A549 (cell line): ENCODE results near the gene ANGEL1. TPM values are rescaled to one million over a fixed set of nuclear protein-coding genes. Genes with fewer than 3 reads are reported as not detected.

Experiments
- ATAC-seq, 2 experiments: fragments of 200-7000 bp in 1 of 2; fragments of >200 bp in 1 of 2; cut with Nextera tagmentation in 1 of 2; cut with Tn5 transposase in 1 of 2; 3 replicates each; pipeline versions ENCODE4 v1.8.0 to v1.9.1; 2018 to 2020; ENCODE audit warnings: mild to moderate bottlenecking in 1 of 2, moderate library complexity in 1 of 2
- CTCF ChIA-PET: fragments of 300-600 bp; sonication (Branson Sonifier 250); formaldehyde crosslinking; extraction: SDS; loops from one replicate; lab custom pipeline; 2021; ENCODE audit warnings: antibody characterized with exemption, inconsistent platforms; lab: Yijun Ruan, JAX
- POLR2A ChIA-PET: fragments of 350-600 bp; formaldehyde crosslinking; extraction: SDS; loops from one replicate; lab custom pipeline; 2021; ENCODE audit warnings: antibody characterized with exemption, inconsistent platforms; lab: Yijun Ruan, JAX
- DNase-seq, 2 experiments: peaks; one replicate each; pipeline versions ENCODE4 v3.0.0 to v3.0.0-alpha.2; 2011 to 2016; ENCODE audit warnings: low read depth in 1 of 2, low spot score in 1 of 2
- FAIRE-seq: peaks from 2 replicates; lab custom pipeline; 2011; peaks lifted over from hg19 to GRCh38; lab: Jason Lieb, UNC
- H3K27ac ChIP-seq, 2 experiments: fragments of >200 bp; sonication (Bioruptor Twin); formaldehyde crosslinking; 3 replicates each; pipeline ENCODE4 v1.5.1; 2016 to 2017
- H3K4me1 ChIP-seq: fragments of >200 bp; sonication (Bioruptor Twin); formaldehyde crosslinking; 3 replicates; pipeline ENCODE4 v1.6.1; 2016
- H3K4me2 ChIP-seq: fragments of >200 bp; sonication (Bioruptor Twin); formaldehyde crosslinking; 3 replicates; pipeline ENCODE4 v1.6.1; 2016
- H3K4me3 ChIP-seq: fragments of >200 bp; sonication (Bioruptor Twin); formaldehyde crosslinking; 3 replicates; pipeline ENCODE4 v1.5.1; 2016
- H3K9me3 ChIP-seq: fragments of >200 bp; sonication (Bioruptor Twin); formaldehyde crosslinking; 3 replicates; pipeline ENCODE4 v1.6.1; 2016
- BCL3 ChIP-seq: fragments of >200 bp; sonication (Bioruptor Twin); formaldehyde crosslinking; IDR thresholded peaks from 3 replicates; pipeline ENCODE4 v1.6.1; 2016
- BHLHE40 ChIP-seq: IDR thresholded peaks from 2 replicates; pipeline ENCODE4 v1.6.1; 2012; ENCODE audit warnings: low read depth, low read length, inconsistent platforms
- CTCF ChIP-seq: fragments of >200 bp; sonication (Bioruptor Twin); formaldehyde crosslinking; IDR thresholded peaks from 3 replicates; pipeline ENCODE4 v1.5.1; 2016
- E2F6 ChIP-seq: IDR thresholded peaks from 2 replicates; pipeline ENCODE4 v1.6.1; 2012; ENCODE audit warnings: low read depth, borderline replicate concordance
- GATA3 ChIP-seq: IDR thresholded peaks from 2 replicates; pipeline ENCODE4 v1.6.1; 2012; ENCODE audit warnings: borderline replicate concordance
- HDAC2 ChIP-seq: fragments of 200-600 bp; sonication (generic); IDR thresholded peaks from 2 replicates; pipeline ENCODE4 v1.6.1; 2016
- HES2 ChIP-seq: fragments of >200 bp; sonication (Bioruptor Twin); formaldehyde crosslinking; IDR thresholded peaks from 2 replicates; pipeline ENCODE4 v1.6.1; 2016
- HMGXB4 ChIP-seq: fragments of 250-450 bp; sonication (Bioruptor Pico); IDR thresholded peaks from 2 replicates; pipeline ENCODE4 v1.5.0; 2021; ENCODE audit warnings: mild to moderate bottlenecking, moderate library complexity, borderline replicate concordance
- JUN ChIP-seq, 2 experiments: fragments of >200 bp; sonication (Bioruptor Twin); formaldehyde crosslinking; IDR thresholded peaks; 2 replicates in 1 of 2; 3 replicates in 1 of 2; pipeline ENCODE4 v1.6.1; 2016 to 2017
- MAFK ChIP-seq: fragments of 450-650 bp; IDR thresholded peaks from 2 replicates; pipeline ENCODE4 v1.6.1; 2014; ENCODE audit not compliant: partially characterized antibody
- MAX ChIP-seq: IDR thresholded peaks from 2 replicates; pipeline ENCODE4 v1.6.1; 2012
- NR3C1 ChIP-seq: fragments of >200 bp; sonication (Bioruptor Twin); formaldehyde crosslinking; IDR thresholded peaks from 3 replicates; pipeline ENCODE4 v1.6.1; 2017
- POLR2A ChIP-seq: IDR thresholded peaks from 2 replicates; pipeline ENCODE4 v1.6.1; 2012; ENCODE audit warnings: mild to moderate bottlenecking, low read length
- TFCP2L1 ChIP-seq: fragments of 250-450 bp; sonication (Bioruptor Pico); IDR thresholded peaks from 2 replicates; pipeline ENCODE4 v1.5.0; 2021; ENCODE audit warnings: mild to moderate bottlenecking
- USF2 ChIP-seq: fragments of 450-650 bp; IDR thresholded peaks from 2 replicates; pipeline ENCODE4 v1.6.1; 2014; ENCODE audit warnings: antibody characterized with exemption
- ZFP36 ChIP-seq: fragments of 450-650 bp; IDR thresholded peaks from 2 replicates; pipeline ENCODE4 v1.6.1; 2014; ENCODE audit warnings: borderline replicate concordance; ENCODE audit not compliant: partially characterized antibody
- WGBS: methylation state at CpG from one replicate; pipeline ENCODE4 v1.1.6; 2017; ENCODE audit errors: missing lambda C conversion rate; 5-methylcytosine and 5-hydroxymethylcytosine counted together
- polyA plus RNA-seq, 4 experiments: library from polyadenylated mRNA; depleted of rRNA in 3 of 4; stranded (reverse); fragments of >200 nt; fragmentation: RNase III in 1 of 4; extraction: RNeasy Plus Mini Kit Qiagen cat#74134 plus additional on column Dnase treatment in 1 of 4; gene quantifications; 2 replicates in 3 of 4; 3 replicates in 1 of 4; pipeline ENCODE4 v1.2.3, GENCODE V29; 2011 to 2017

Gene ANGEL1
- polyA plus RNA-seq, 2 of the 4 experiments (the other 2 are of a cell fraction), result 9.7 to 17.6 TPM

GRCh38 chr14:76761960-76762410 is 50.7 kb downstream of the ANGEL1 start:
- Histone ChIP-seq H3K9me3 (no peaks in the 10 kb centered on the region), H3K4me2 (peak overlapping the region; percentile 100), H3K4me3 (peak overlapping the region; percentile 78), H3K27ac (peak overlapping the region; percentile 79 to 95), H3K4me1 (no peaks in the 10 kb centered on the region; the same call in 2 of the 3 replicates)
- WGBS, result 0% methylated on average over 21 of the region's 54 CpGs
- TF ChIP-seq MAFK (no peak), ZFP36 (no peak), E2F6 (0 out of 2 replicates have a peak, but pooled peaks have one; percentile 4), BHLHE40 (no peak)
- FAIRE-seq (no peak), DNase-seq (no peak), ATAC-seq (peak in 1 of 2 experiments; percentile 29; a peak in 3 of 6 replicates)
- ChIA-PET CTCF (interaction anchor here (0.8 to 1.7 kb wide), 4 partner anchors 21 to 52 kb away, joined by 3 to 5 read pairs (median 3); no protein-coding TSS in a partner anchor), POLR2A (no interaction called here)

- Histone ChIP-seq H3K4me1 (no peaks in the 10 kb centered on the region; the same call in 2 of the 3 replicates), H3K4me3 (peak within 1 kb of the TSS; percentile 78), H3K9me3 (no peaks in the 10 kb centered on the region), H3K4me2 (peak within 1 kb of the TSS; percentile 100), H3K27ac (peak within 1 kb of the TSS; percentile 79 to 95)
- DNase-seq (peak; percentile 61 to 83), FAIRE-seq (no peak), ATAC-seq (peak; percentile 90 to 91)
- WGBS, result 5% methylated on average over 23 of the region's 96 CpGs
- POLR2A ChIA-PET, result interaction anchor here (0.6 kb wide), 1 partner anchor 77 kb away, joined by 3 read pairs; no protein-coding TSS in a partner anchor
- TF ChIP-seq BCL3 (0 out of 3 replicates have a peak, but pooled peaks have one; percentile 25), TFCP2L1 (no peak), HES2 (no peak), E2F6 (0 out of 2 replicates have a peak, but pooled peaks have one; percentile 55), JUN (IDR thresholded peaks at IDR 0.05) (peak in 1 of 2 experiments; percentile 48; a peak in 1 of 5 replicates), HDAC2 (0 out of 2 replicates have a peak, but pooled peaks have one; percentile 38), POLR2A (peak; percentile 91), NR3C1 (no peak), USF2 (no peak), MAX (peak; percentile 70), HMGXB4 (no peak), GATA3 (0 out of 2 replicates have a peak, but pooled peaks have one; percentile 16), CTCF (no peak), BHLHE40 (no peak)
- CTCF ChIA-PET, result interaction anchor here (0.8 to 1.7 kb wide), 4 partner anchors 22 to 51 kb away, joined by 3 to 5 read pairs (median 3); no protein-coding TSS in a partner anchor
Measured at GRCh38 chr14:76761136-76761959, 51.3 kb downstream of the ANGEL1 start, which contains the start of gene VASH1. VASH1 (plus strand) TSS chr14:76761468; CDS start chr14:76762822, 1,354 bp downstream.
